ENCODE measurements around the gene TCF25.
"Not testable (repeated sequence)": the region's sequence is repeated elsewhere in the genome, so short reads cannot be mapped to it uniquely, and the experiment has no call there.

TCF25 gene

DNA sequence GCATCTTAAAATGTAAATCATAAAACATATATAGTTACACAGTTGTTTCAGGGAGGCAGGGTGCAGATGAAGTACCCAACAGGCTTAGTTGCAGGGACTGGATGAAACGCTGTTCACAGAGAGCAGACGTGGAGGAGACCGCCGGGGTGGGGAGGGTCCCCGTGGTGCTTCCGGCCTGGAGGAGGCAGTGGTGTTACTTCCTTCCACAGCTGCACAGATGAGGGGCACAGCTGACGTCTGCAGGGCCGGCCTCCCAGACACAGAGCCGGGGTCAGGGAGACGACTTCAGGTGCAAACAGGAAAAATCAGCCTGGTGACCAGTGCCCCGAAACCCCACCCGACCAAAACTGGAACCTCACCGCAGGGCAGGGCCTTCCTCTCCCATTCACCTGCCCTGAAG, 28.0 kb upstream of the TCF25 start:
- no peak for FAIRE-seq

DNA sequence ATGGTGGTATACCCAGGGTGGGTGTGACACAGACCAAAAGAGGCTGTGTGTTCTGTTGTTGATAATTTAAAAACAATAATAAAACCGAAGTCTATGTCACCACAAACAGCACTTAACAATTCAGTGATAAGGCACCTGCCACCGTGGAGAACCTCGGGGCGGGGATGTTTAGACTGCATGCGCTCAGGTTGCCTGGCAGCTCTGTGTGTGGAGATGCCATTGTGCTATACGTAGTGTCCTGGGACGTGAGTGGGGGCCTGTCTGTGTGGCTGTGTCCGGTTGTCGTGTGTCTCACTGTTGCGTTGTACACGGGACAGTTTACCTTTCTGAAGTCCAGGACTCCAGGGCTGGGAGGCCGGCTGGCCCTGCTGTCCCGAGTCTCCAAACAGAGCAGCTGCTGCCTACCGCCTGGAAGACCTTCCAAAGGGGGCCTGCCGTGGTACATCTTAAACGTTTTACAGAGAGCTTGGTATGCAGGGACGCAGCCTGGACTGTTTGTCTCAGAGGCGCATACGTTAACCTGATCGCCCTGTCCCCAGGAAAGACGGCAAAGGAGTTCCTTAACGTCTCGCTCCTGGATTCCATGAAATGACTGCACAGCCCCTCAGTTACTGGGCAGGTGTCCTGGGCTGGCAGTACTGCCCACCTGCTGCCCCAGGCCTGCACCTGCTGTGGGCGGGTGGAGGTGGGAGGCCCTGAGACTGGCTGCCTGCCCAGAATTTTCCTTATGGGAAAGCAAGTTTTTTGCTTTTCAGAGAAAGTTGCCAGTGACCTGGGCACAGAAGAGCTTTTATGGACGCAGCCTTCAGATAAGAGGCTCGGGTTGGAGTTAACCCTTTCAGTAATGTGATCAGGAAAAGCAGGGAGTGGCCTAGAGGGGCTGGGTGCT, 26.1 kb upstream of the TCF25 start:
- FAIRE-seq, result no peak

DNA sequence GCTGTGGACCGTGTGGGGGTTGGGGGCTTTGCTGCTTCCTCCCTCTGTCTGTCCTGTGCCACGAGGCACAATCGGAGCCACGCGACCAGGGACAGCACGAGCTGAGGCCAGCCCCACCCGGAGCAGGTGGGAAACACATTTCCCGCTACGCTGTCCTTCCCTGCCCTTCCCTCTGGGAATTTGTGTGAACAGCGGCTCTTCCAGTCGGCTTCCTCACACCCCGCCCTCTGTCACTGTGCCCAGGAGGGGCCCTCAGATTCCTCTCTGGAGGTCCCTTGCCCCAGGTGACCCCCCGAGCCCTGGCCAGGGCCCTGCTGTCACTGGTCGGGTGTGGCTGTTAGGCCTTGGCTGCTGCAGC, 25.5 kb upstream of the TCF25 start:
- no peak for FAIRE-seq

DNA sequence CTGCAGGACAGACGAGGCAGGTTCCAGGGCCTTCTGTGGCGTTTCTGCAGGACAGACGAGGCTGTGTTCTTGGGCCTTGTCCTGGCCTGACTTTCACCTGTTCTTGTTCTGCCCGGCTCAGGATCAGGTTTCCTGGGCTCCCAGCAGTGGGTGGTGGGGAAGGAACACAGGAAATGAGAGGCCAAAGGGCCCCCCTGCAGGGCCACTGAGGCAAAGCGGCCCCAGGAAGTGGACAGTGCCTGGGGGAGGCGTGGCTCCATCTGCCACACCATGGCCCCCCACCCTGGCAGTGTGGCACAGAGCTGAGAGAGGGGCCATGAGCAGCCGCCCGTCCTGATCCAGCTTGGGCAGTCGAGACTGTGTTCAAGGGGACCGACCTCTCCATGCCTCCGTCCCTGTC, 24.4 kb upstream of the TCF25 start:
- FAIRE-seq, result no peak

DNA sequence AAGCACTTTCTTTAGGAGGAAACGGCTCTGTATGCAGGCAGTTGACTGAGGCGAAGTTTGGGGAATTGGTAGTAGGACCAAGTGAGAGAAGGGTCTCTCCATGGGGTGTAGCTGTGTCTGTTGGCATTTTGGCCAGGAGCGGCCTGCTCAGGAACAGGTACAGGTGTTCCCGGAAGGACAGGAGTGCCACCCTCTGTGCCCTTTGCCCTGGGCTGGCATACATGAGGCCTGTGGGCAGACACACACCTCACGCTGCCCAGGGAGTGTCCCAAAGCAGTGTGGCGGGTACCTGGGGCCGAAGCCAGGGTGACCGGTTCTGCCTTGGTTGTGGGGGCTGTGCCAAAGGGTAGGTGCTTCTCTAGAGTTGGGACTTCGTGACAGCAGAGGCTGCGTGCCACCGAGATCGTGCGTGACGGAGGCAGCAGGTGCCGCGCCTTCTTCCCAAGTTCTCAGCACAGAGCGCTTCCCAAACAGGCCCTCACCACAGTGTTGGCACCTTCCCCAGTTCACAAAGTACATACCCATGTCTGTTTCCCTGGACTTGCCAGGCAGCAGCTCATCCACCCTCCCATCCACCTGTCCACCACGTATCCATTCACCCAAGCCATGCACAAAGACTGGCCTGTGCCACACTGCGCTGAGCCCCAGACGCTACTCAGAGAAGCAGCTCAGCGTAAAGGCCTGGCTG, 19.9 kb upstream of the TCF25 start:
- no peak for FAIRE-seq

GRCh38 chr16:89855301-89855945, 18.0 kb upstream of the TCF25 start:
- no peak for FAIRE-seq

- no peak for FAIRE-seq
Measured at GRCh38 chr16:89855986-89856385, 17.4 kb upstream of the TCF25 start.

- FAIRE-seq, result no peak
Measured at GRCh38 chr16:89858973-89859614, 14.3 kb upstream of the TCF25 start.

DNA sequence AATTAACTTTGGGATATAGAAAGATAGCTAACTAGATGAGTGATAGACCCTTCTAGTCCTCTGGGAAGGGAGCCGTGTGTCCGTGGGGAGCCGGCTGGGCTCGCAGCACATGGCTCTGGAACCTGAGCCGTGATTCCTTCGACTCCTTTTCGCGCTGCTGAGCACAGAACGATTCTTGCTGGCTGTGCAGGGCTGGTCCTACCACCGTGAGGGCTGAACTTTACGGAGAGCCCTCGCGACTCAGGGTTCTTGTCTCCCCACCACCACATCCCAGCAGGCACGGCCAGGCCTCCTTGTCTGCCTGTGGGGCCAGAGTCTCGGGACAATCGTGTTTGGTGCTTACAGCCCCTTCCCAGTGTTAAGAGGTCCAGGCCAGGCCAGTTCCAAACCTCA, 13.8 kb upstream of the TCF25 start:
- no peak for FAIRE-seq

DNA sequence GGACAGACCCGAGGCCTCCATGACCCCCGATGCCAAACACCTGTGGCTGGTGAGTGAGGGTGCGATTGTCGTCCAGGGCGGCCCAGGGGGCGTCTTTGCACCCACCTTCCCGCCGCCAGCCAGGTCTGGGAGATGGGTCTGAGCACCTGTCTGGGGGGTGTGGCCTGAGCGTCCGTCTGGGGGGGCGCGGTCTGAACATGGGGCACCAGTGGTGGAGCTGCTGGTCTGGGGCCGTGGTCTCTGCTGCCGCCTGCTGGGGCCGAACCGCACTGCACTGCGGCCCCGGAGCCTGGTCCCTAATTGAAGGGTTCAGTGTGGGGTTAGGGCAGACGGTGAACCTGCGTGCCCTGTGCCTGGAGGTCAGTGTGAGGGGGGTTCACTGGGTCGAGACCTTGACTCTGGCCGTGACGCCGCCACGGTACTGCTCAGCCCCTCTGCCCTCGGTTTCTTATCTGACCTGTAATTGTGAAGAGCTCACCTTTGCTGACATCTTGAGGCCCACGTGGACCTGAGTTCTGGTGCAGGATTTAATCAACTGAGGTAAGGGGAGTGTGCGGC, 12.6 kb upstream of the TCF25 start:
- no peak for FAIRE-seq

- FAIRE-seq, result no peak
Measured at GRCh38 chr16:89861648-89862047, 11.7 kb upstream of the TCF25 start.

DNA sequence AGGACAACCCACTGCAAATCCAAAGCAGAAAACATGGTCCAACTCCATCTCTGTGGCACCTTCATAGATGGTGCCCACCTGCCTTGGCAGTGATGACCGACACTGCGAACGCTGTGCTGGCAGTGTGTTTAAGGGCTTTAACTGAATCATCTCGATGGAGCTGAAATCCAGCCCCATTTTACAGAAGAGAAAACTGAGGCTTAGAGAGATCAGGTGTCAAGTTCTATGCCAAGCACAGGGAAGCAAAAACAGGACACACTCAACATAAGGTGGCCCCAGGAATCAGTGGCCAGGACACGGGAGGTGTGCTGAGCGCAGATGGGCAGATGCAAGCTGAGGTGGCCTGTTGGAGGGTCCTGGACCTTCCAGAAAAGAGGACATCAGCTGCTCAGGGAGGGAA, 10.7 kb upstream of the TCF25 start:
- FAIRE-seq, result no peak

DNA sequence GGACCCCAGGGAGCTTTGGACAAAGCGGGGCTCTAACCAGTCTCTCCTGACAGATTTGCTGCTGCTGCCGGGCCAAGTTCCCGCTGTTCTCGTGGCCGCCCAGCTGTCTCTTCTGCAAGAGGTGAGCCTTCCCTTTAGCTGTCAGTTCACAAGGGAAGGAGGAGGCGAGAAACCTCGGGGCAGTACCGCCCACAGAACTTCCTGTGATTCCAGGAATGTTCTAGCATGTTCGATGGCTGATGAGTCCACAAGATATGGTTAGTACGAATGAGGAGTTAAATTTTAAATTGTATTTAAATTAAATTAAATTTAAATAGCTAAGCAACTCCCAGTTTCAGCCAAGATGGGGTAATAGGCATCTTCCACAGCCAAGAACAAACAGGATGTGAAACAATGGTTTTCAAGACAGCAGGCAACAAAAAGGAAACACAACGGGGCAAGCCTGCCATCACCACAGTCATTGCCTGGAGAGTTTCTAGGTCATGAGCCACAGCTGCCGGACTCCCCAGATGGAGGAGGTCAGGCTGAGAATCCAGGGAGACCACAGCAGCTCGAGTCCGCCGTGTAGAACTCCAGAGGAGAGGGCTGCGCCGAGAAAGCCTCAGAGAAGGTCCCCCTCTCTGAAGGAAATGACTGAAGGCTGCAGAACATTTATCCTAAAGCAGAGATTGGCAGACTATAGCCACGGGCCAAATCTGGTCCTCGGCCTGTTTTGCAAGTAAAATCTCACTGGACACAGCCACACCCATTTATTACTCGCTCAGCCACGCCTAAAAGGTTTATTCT, 9.5 kb upstream of the TCF25 start:
- FAIRE-seq, result no peak

DNA sequence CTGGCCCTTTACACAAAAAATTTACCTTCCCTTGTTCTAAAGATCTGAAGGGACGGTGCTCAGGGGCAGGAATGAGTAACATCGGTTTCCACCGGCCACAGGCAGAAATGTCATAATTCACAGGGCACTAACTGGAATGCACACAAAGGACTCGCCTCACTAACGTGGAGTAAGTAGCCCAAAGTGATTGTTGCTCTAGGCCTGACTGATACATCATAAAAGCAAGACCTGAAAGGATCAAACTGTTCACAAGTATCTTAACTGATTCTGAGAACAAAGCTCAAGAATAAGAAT, 8.9 kb upstream of the TCF25 start:
- FAIRE-seq, result no peak

DNA sequence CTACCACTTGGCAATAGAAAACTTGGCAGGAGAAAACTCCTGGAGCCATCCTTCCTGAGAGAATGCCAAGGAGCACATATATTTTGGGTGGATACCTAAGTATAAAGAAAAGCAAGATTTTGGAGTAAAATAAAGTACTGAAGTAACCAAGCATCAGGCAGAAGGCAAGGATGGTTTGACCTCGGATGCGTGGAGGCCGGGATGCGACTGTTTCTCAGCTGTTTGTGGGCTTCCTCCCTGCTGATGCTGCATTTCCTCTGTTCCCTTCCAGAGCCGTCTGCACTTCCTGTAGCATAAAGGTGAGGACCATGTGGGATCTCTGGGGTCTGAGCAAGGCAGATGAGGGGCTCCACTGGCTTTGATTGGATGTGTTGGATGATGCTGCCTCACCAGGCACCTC, 5.5 kb upstream of the TCF25 start:
- no peak for FAIRE-seq

- FAIRE-seq, result no peak
Measured at GRCh38 chr16:89869911-89870310, 3.5 kb upstream of the TCF25 start.

GRCh38 chr16:89870440-89870839, 3.0 kb upstream of the TCF25 start:
- FAIRE-seq, result no peak

DNA sequence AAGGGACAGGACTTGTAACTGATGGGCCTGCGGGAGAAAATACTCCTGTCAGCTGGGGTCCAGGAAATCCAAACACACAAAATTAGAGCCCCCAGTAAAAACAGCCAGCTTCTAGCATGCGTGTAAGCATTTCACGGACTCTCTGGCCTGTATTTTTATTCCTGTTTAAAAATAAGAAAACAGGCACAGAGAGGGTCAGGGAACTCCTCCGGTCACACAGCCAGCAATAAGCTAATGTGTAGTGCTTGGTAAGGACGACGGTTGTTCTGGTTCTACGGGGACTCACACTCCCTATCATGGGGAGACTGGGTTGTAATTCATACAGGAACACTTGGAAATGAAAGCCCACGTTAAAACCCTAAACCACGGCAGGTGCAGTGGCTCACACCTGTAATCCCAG, 1.5 kb upstream of the TCF25 start:
- no peak for FAIRE-seq

- no peak for FAIRE-seq
Measured at GRCh38 chr16:89873972-89874689, 739 bp downstream of the TCF25 start.

DNA sequence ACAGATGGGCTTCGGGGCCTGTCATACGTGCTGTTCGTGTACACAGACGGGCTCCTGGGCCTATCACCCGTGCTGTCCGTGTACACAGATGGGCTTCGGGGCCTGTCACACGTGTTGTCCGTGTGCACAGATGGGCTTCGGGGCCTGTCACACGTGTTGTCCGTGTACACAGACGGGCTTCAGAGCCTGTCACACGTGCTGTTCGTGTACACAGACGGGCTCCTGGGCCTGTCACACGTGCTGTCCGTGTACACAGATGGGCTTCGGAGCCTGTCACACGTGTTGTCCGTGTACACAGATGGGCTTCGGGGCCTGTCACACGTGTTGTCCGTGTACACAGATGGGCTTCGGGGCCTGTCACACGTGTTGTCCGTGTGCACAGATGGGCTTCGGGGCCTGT, 5.7 kb downstream of the TCF25 start:
- not testable (repeated sequence) for FAIRE-seq

DNA sequence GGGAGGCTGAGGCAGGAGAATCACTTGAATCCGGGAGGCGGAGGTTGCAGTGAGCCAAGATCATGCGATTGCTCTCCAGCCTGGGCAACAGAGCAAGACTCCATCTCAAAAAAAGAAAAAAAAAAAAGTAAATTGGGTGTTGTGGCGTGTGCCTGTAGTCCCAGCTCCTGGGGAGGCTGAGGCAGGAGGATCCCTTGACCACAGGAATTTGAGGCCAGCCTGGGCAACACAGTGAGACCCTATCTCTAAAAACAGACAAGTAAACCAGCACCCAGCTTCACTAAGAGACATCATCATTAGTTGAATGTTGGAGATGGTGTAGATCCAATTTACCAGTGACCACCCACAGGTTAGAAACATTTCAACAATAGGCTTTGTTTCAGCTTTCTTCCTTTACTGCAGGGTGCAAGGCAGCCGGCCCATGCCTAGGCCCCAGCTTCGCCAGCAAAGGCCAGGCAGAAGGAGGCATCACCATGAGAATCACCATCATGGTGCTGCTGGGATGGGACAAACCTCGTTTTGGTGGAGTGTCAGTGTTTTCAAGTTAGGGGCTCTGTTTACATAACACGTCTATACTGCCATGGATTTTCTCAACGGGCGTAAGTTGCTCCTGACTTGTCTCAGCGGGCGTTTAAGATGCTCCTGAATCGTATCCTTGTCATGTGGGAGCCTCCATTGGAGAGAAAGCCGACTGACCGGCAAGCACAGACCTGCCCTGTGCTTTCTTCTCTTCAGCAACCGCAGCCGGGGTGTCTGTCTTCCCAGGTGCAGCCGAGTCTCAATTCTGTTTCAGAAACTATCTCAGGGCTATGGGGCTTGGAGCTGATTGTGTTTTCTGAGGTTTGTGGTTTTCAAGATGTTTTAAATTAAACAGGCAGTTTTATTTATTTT, 7.3 kb downstream of the TCF25 start:
- FAIRE-seq, result no peak
